Mesenchymal stem cell (in vitro differentiated cells and primary cell): ENCODE results near the gene WIPF3.

Experiments
- DNase-seq: peaks from one replicate; pipeline ENCODE4 v3.0.0-alpha.2; 2013
- H2AFZ ChIP-seq: one replicate; pipeline ENCODE4 v1.6.1; 2013; ENCODE audit warnings: low read depth, mild to moderate bottlenecking, control low read depth, inconsistent platforms, low read length, moderate library complexity
- H2AK5ac ChIP-seq: 2 replicates; pipeline ENCODE4 v1.6.1; 2013; ENCODE audit warnings: low read length, moderate library complexity, mild to moderate bottlenecking, inconsistent platforms; ENCODE audit not compliant: severe bottlenecking
- H2BK120ac ChIP-seq: one replicate; pipeline ENCODE4 v1.6.1; 2013; ENCODE audit warnings: low read depth, mild to moderate bottlenecking, inconsistent platforms, low read length, moderate library complexity
- H2BK12ac ChIP-seq, 2 experiments: one replicate each; pipeline ENCODE4 v1.6.1; 2013; ENCODE audit warnings: inconsistent platforms in 2 of 2, low read length in 2 of 2, mild to moderate bottlenecking in 2 of 2, moderate library complexity in 2 of 2, control low read depth in 1 of 2
- H2BK15ac ChIP-seq: one replicate; pipeline ENCODE4 v1.6.1; 2013; ENCODE audit warnings: mild to moderate bottlenecking, low read depth, inconsistent platforms; ENCODE audit not compliant: poor library complexity, severe bottlenecking
- H2BK5ac ChIP-seq: 2 replicates; pipeline ENCODE4 v1.6.1; 2013; ENCODE audit warnings: low read depth, mild to moderate bottlenecking, low read length, control low read depth, inconsistent platforms; ENCODE audit not compliant: poor library complexity, severe bottlenecking
- H3K14ac ChIP-seq, 2 experiments: one replicate each; pipeline ENCODE4 v1.6.1; 2013; ENCODE audit warnings: inconsistent platforms in 2 of 2, low read length in 2 of 2, control low read depth in 1 of 2, mild to moderate bottlenecking in 1 of 2, moderate library complexity in 1 of 2
- H3K18ac ChIP-seq, 2 experiments: one replicate each; pipeline ENCODE4 v1.6.1; 2013; ENCODE audit warnings: inconsistent platforms in 2 of 2, low read length in 2 of 2, control low read depth in 1 of 2, low read depth in 1 of 2, mild to moderate bottlenecking in 1 of 2
- H3K23ac ChIP-seq, 2 experiments: one replicate each; pipeline ENCODE4 v1.6.1; 2013; ENCODE audit warnings: inconsistent platforms in 2 of 2, low read length in 2 of 2, mild to moderate bottlenecking in 2 of 2, moderate library complexity in 2 of 2, control low read depth in 1 of 2
- H3K27ac ChIP-seq: 2 replicates; pipeline ENCODE4 v1.5.1; 2013; ENCODE audit warnings: mild to moderate bottlenecking, moderate library complexity, low read length, control low read depth, inconsistent platforms; ENCODE audit not compliant: poor library complexity, severe bottlenecking
- H3K27me3 ChIP-seq, 2 experiments: 2 replicates each; pipeline versions ENCODE4 v1.6.1 to v1.7.0; 2013; ENCODE audit warnings: low read length in 2 of 2, mild to moderate bottlenecking in 2 of 2, moderate library complexity in 2 of 2, control low read depth in 1 of 2, inconsistent platforms in 1 of 2; ENCODE audit not compliant: control insufficient read depth in 1 of 2, insufficient read depth in 1 of 2
- H3K36me3 ChIP-seq, 2 experiments: 2 replicates each; pipeline versions ENCODE4 v1.6.1 to v1.7.0; 2013; ENCODE audit warnings: low read length in 2 of 2, control low read depth in 1 of 2, inconsistent platforms in 1 of 2, low read depth in 1 of 2, mild to moderate bottlenecking in 1 of 2; ENCODE audit not compliant: insufficient read depth in 2 of 2, control insufficient read depth in 1 of 2
- H3K4ac ChIP-seq, 2 experiments: one replicate each; pipeline ENCODE4 v1.6.1; 2013; ENCODE audit warnings: inconsistent platforms in 2 of 2, low read length in 2 of 2, mild to moderate bottlenecking in 2 of 2, moderate library complexity in 2 of 2, control low read depth in 1 of 2, low read depth in 1 of 2
- H3K4me1 ChIP-seq: 2 replicates; pipeline ENCODE4 v1.6.1; 2013; ENCODE audit warnings: low read depth, low read length, control low read depth; ENCODE audit not compliant: control insufficient read depth, insufficient read depth
- H3K4me2 ChIP-seq: 2 replicates; pipeline ENCODE4 v1.6.1; 2013; ENCODE audit warnings: low read length, mild to moderate bottlenecking, inconsistent platforms; ENCODE audit not compliant: poor library complexity, severe bottlenecking
- H3K4me3 ChIP-seq, 2 experiments: 2 replicates each; pipeline versions ENCODE4 v1.5.1 to v1.7.0; 2013; ENCODE audit warnings: low read length in 2 of 2, mild to moderate bottlenecking in 2 of 2, control low read depth in 1 of 2, low read depth in 1 of 2; ENCODE audit not compliant: insufficient read depth in 1 of 2
- H3K79me1 ChIP-seq: replicated peaks from 2 replicates; pipeline ENCODE4 v1.6.1; 2013; ENCODE audit warnings: mild to moderate bottlenecking, control low read depth, low read length, inconsistent platforms; ENCODE audit not compliant: poor library complexity, severe bottlenecking
- H3K9ac ChIP-seq: 2 replicates; pipeline ENCODE4 v1.7.0; 2013; ENCODE audit warnings: mild to moderate bottlenecking, low read length, moderate library complexity
- H3K9me3 ChIP-seq: 2 replicates; pipeline ENCODE4 v1.7.0; 2013; ENCODE audit warnings: mild to moderate bottlenecking, low read length; ENCODE audit not compliant: control insufficient read depth
- H4K8ac ChIP-seq: one replicate; pipeline ENCODE4 v1.6.1; 2013; ENCODE audit warnings: inconsistent platforms, mild to moderate bottlenecking, low read length, moderate library complexity
- H4K91ac ChIP-seq: one replicate; pipeline ENCODE4 v1.6.1; 2013; ENCODE audit warnings: mild to moderate bottlenecking, low read length, inconsistent platforms
- WGBS: methylation state at CpG from one replicate; pipeline ENCODE4 v1.1.7; 2013; ENCODE audit warnings: mixed read lengths; 5-methylcytosine and 5-hydroxymethylcytosine counted together

WIPF3 gene

DNA sequence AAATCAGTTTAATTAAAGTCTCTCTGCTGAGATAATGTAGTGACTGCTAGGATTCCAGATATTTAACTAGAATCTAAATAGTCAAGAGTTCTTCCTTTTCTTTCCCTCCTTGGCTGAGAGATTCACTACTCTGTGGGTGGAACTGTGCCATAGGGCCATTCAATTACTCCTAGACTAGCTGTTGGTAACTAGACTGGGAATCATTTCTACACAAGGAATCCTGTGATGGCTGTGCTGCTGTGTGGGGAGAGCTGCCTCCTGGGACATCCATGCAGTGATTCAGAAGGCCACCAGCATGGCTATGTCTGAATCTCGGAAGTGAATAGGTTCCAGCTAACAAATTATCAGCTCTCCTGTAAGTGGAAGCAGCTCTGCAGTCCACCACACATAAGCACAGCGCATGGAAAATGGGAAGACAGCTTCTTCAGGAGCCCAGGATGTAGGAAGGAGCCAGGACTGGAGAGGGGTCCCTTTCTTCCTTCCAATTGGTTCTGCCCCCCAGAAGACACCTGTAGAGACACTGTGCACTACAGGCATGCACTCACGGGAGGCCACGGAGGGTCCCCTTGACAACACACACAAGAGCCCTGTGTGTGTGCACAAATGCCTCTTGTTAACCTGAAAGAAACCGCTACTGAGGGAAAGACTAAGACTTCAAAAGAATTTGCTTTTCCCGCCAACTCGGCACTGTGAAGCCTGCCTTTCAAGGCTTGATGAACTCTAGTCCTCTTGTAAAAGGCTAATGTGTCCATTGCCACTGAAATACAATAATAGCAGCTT is 116.8 kb downstream of the WIPF3 start:
- Histone ChIP-seq H3K27me3 (no peaks in the 10 kb centered on the region), H2BK5ac (no peak overlapping the region), H3K79me1 (peaks cover 22% of the 10 kb centered on the region), H3K4me2 (no peak overlapping the region), H2BK15ac (no peak overlapping the region), H3K14ac (no peak overlapping the region), H3K27ac (no peak overlapping the region), H3K18ac (no peak overlapping the region), H3K4me3 (no peak overlapping the region), H4K8ac (no peak overlapping the region), H2AFZ (no peak overlapping the region), H3K23ac (no peak overlapping the region), H3K9me3 (no peaks in the 10 kb centered on the region), H4K91ac (no peak overlapping the region), H2AK5ac (no peak overlapping the region), H3K4me1 (peaks cover 13% of the 10 kb centered on the region), H3K36me3 (peaks cover 42 to 89% of the 10 kb centered on the region in 2 experiments), H2BK12ac (no peak overlapping the region), H3K4ac (no peak overlapping the region), H3K9ac (no peak overlapping the region), H2BK120ac (no peak overlapping the region)
- 98% methylated on average over 7 of the region's 7 CpGs for WGBS
- DNase-seq, result no peak

DNA sequence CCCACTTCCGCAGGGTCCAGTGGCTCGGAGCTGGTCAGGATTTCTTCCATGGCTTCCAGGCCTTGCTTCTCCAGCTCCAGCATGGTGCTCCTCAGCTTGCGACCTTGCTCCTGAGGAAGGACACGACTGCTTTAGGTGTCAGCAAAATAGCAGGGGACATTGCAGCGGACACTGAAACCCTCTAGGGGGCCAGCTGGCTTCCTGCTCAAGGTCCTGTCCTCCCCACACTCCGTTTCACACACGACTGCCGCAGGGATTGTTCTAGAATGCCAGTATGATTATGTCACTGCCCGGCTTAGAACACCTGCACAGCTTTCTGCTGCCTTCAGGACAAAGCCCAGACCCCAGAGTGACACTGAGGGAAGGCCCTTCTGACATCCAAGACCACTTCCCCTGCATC is 117.7 kb downstream of the WIPF3 start:
- Histone ChIP-seq H3K9ac (no peak overlapping the region), H2AK5ac (no peak overlapping the region), H3K79me1 (peaks cover 26% of the 10 kb centered on the region), H3K4me2 (no peak overlapping the region), H2BK12ac (no peak overlapping the region), H4K8ac (no peak overlapping the region), H2BK15ac (no peak overlapping the region), H3K27me3 (no peaks in the 10 kb centered on the region), H3K18ac (no peak overlapping the region), H3K14ac (no peak overlapping the region), H3K4ac (no peak overlapping the region), H3K9me3 (no peaks in the 10 kb centered on the region), H3K23ac (no peak overlapping the region), H3K36me3 (peaks cover 42 to 89% of the 10 kb centered on the region in 2 experiments), H2BK5ac (no peak overlapping the region), H3K4me3 (no peak overlapping the region), H4K91ac (no peak overlapping the region), H2AFZ (no peak overlapping the region), H2BK120ac (no peak overlapping the region), H3K27ac (no peak overlapping the region), H3K4me1 (peaks cover 13% of the 10 kb centered on the region)
- no peak for DNase-seq
- WGBS, result 85% methylated on average over 9 of the region's 9 CpGs

DNA sequence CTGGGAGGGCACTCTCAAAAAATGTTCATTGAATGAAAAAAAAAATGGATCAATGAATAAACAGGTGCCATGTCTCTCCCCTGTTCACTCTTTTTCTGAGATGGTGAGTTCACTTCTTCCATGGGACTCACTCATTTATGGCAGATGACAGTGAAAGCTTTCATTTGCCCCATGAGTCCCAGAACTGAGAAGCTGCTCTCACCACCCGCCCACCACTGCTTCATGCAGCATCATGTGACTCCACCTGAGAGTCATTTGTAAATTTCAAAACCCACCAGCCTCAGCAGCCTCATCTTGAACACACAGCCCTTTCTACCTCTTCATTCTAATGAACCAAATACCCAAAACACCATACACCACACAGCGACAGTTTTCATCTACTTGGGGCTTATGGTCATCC is 118.4 kb downstream of the WIPF3 start:
- no peak overlapping the region for H3K23ac ChIP-seq
- WGBS, result over 99% methylated on average over 2 of the region's 2 CpGs
- peaks cover 32% of the 10 kb centered on the region for H3K79me1 ChIP-seq
- H2AFZ ChIP-seq, result no peak overlapping the region
- H4K8ac ChIP-seq, result no peak overlapping the region
- H2BK12ac ChIP-seq, result no peak overlapping the region
- no peaks in the 10 kb centered on the region for H3K9me3 ChIP-seq
- no peak overlapping the region for H2BK5ac ChIP-seq
- H3K27ac ChIP-seq, result no peak overlapping the region
- no peak for DNase-seq
- H3K4me3 ChIP-seq, result no peak overlapping the region
- H3K36me3 ChIP-seq, result peaks cover 48 to 87% of the 10 kb centered on the region in 2 experiments
- H3K18ac ChIP-seq, result no peak overlapping the region
- no peak overlapping the region for H2BK15ac ChIP-seq
- peaks cover 15% of the 10 kb centered on the region for H3K4me1 ChIP-seq
- H2AK5ac ChIP-seq, result no peak overlapping the region
- H3K14ac ChIP-seq, result no peak overlapping the region
- no peaks in the 10 kb centered on the region for H3K27me3 ChIP-seq
- H3K9ac ChIP-seq, result no peak overlapping the region
- H3K4me2 ChIP-seq, result no peak overlapping the region
- H2BK120ac ChIP-seq, result no peak overlapping the region
- H4K91ac ChIP-seq, result no peak overlapping the region
- H3K4ac ChIP-seq, result no peak overlapping the region

DNA sequence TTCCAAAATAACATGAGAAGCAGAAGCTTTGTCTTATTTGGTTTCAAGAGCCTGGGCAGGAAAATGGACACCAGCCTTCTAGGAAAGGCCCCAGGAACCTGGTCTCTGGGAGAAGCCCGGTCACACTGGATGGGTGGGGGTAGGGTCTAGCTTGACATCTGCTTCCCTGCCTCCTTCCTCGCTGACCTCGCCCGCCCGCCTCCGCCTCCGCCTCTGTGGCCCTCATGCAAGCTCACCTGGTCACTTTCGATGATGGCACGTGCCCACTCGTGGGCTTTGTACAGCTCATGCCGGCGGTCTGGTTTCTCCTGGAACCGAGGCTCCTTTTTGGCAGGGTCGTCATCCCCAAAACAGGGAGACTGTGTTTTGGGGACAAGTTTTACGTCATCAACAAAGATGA is 119.9 kb downstream of the WIPF3 start:
- Histone ChIP-seq H2BK15ac (no peak overlapping the region), H3K27ac (no peak overlapping the region), H3K4me3 (no peak overlapping the region), H3K79me1 (peaks cover 39% of the 10 kb centered on the region), H3K18ac (no peak overlapping the region), H3K14ac (no peak overlapping the region), H2BK120ac (no peak overlapping the region), H4K8ac (no peak overlapping the region), H3K36me3 (peaks cover 55 to 81% of the 10 kb centered on the region in 2 experiments), H3K9ac (no peak overlapping the region), H3K27me3 (no peaks in the 10 kb centered on the region), H2BK5ac (no peak overlapping the region), H3K9me3 (no peaks in the 10 kb centered on the region), H2BK12ac (no peak overlapping the region), H3K23ac (no peak overlapping the region), H3K4me2 (no peak overlapping the region), H4K91ac (no peak overlapping the region), H2AFZ (no peak overlapping the region), H3K4ac (no peak overlapping the region), H2AK5ac (no peak overlapping the region), H3K4me1 (peaks cover 13% of the 10 kb centered on the region)
- WGBS, result 98% methylated on average over 15 of the region's 15 CpGs
- no peak for DNase-seq
